Activated naive CD8-positive, alpha-beta T cell treated with anti-CD3 and anti-CD28 coated beads, Interleukin-2, amount 50 U/mL, for 24 hours (primary cell): ENCODE data around the gene PRRG2.
"Not testable (repeated sequence)": the region's sequence is repeated elsewhere in the genome, so short reads cannot be mapped to it uniquely, and the experiment has no call there.

ENCODE experiments used
- ATAC-seq: fragments of 150-1000 bp; cut with Tn5 transposase; one replicate; pipeline ENCODE4 v1.10.0; 2021
- DNase-seq: peaks from one replicate; pipeline ENCODE4 v3.0.0; 2021
- H3K27ac Mint-ChIP-seq: one replicate; pipeline ENCODE4 v1.8.0; 2021; ENCODE audit warnings: mild to moderate bottlenecking, mixed read lengths
- H3K27me3 Mint-ChIP-seq: one replicate; pipeline ENCODE4 v1.8.0; 2021; ENCODE audit warnings: mixed read lengths
- H3K36me3 Mint-ChIP-seq: one replicate; pipeline ENCODE4 v1.8.0; 2021; ENCODE audit warnings: low read depth, mixed read lengths
- H3K4me1 Mint-ChIP-seq: one replicate; pipeline ENCODE4 v1.8.0; 2021; ENCODE audit warnings: mixed read lengths
- H3K4me3 Mint-ChIP-seq: one replicate; pipeline ENCODE4 v1.8.0; 2021; ENCODE audit warnings: mild to moderate bottlenecking, moderate library complexity, mixed read lengths
- H3K9me3 Mint-ChIP-seq: one replicate; pipeline ENCODE4 v1.8.0; 2021; ENCODE audit warnings: mixed read lengths

PRRG2 gene

GRCh38 chr19:49599378-49600295 lies 18.5 kb downstream of the PRRG2 start:
- Mint-ChIP-seq H3K4me1 (peaks cover 4% of the 10 kb centered on the region), H3K36me3 (peaks cover 12% of the 10 kb centered on the region), H3K9me3 (no peaks in the 10 kb centered on the region), H3K4me3 (no peak overlapping the region), H3K27ac (peak overlapping the region; percentile 17), H3K27me3 (no peaks in the 10 kb centered on the region)
- no peak for DNase-seq
- ATAC-seq = no peak

DNA sequence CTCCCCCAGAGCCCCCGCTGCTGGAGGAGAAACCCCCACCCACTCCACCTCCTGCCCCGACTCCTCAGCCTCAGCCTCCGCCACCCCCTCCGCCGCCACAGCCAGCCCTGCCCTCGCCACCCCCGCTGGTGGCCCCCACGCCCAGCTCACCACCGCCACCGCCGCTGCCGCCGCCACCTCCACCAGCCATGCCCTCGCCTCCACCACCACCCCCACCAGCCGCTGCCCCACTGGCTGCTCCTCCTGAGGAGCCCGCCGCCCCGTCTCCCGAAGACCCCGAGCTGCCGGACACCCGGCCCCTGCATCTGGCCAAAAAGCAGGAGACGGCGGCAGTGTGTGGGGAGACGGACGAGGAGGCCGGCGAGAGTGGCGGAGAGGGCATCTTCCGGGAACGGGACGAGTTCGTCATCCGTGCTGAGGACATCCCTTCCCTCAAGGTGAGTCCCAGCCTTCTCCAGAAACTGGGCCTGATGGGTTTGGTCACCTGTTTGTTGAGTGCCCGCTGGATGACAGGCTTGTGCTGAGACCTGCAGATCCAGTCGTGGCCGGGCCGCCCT lies 20.4 kb downstream of the PRRG2 start:
- no peaks in the 10 kb centered on the region for H3K27me3 Mint-ChIP-seq
- ATAC-seq (no peak), DNase-seq (no peak)
- no peak overlapping the region for H3K27ac Mint-ChIP-seq
- H3K36me3 Mint-ChIP-seq = peaks cover 12% of the 10 kb centered on the region
- H3K9me3 Mint-ChIP-seq = no peaks in the 10 kb centered on the region
- no peak overlapping the region for H3K4me3 Mint-ChIP-seq
- peaks cover 4% of the 10 kb centered on the region for H3K4me1 Mint-ChIP-seq

- DNase-seq (no peak), ATAC-seq (no peak)
- peaks cover 4% of the 10 kb centered on the region for H3K4me1 Mint-ChIP-seq
- no peak overlapping the region for H3K27ac Mint-ChIP-seq
- no peak overlapping the region for H3K4me3 Mint-ChIP-seq
- no peaks in the 10 kb centered on the region for H3K9me3 Mint-ChIP-seq
- H3K36me3 Mint-ChIP-seq = peaks cover 14% of the 10 kb centered on the region
- H3K27me3 Mint-ChIP-seq = no peaks in the 10 kb centered on the region
These were observed 21.7 kb downstream of the PRRG2 start for GRCh38 chr19:49602806-49603205.

GRCh38 chr19:49605605-49606004 lies 24.5 kb downstream of the PRRG2 start:
- H3K36me3 Mint-ChIP-seq = peaks cover 11% of the 10 kb centered on the region
- no peaks in the 10 kb centered on the region for H3K9me3 Mint-ChIP-seq
- H3K27me3 Mint-ChIP-seq = no peaks in the 10 kb centered on the region
- no peak overlapping the region for H3K4me3 Mint-ChIP-seq
- H3K4me1 Mint-ChIP-seq = no peaks in the 10 kb centered on the region
- DNase-seq = no peak
- ATAC-seq = no peak
- no peak overlapping the region for H3K27ac Mint-ChIP-seq

GRCh38 chr19:49609499-49610092 lies 28.5 kb downstream of the PRRG2 start:
- no peak for DNase-seq
- H3K4me3 Mint-ChIP-seq = no peak overlapping the region
- ATAC-seq = no peak
- no peaks in the 10 kb centered on the region for H3K27me3 Mint-ChIP-seq
- no peak overlapping the region for H3K27ac Mint-ChIP-seq
- H3K9me3 Mint-ChIP-seq = no peaks in the 10 kb centered on the region
- H3K36me3 Mint-ChIP-seq = peaks cover 7% of the 10 kb centered on the region
- H3K4me1 Mint-ChIP-seq = peaks cover 18% of the 10 kb centered on the region

DNA sequence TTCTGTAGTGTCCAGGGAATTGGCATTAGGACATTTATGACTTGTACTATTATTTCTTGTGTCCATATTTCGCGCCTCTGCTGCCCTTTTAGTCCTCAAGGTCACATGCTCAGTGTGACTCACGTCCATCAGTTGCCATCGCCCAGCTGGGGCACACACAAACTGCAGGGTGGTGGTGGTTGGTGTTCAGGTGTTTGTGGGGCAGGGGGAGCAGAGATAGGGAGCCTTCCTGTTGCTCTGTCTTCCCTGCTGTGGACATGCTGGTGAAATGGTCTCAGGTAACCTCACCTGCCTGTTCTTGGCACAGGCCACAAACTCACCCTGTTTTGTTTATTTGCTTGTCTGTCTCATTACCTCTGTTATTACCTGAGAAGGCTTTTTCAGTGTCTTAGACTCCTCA lies 32.3 kb downstream of the PRRG2 start:
- H3K27me3 Mint-ChIP-seq = no peaks in the 10 kb centered on the region
- H3K9me3 Mint-ChIP-seq = no peaks in the 10 kb centered on the region
- no peak for ATAC-seq
- H3K36me3 Mint-ChIP-seq = peaks cover 23% of the 10 kb centered on the region
- H3K4me3 Mint-ChIP-seq = no peak overlapping the region
- H3K4me1 Mint-ChIP-seq = peaks cover 21% of the 10 kb centered on the region
- DNase-seq = no peak
- H3K27ac Mint-ChIP-seq = no peak overlapping the region

GRCh38 chr19:49614096-49614833 lies 33.1 kb downstream of the PRRG2 start:
- peak overlapping the region; percentile 9 for H3K4me3 Mint-ChIP-seq
- no peaks in the 10 kb centered on the region for H3K9me3 Mint-ChIP-seq
- H3K27ac Mint-ChIP-seq = peak overlapping the region; percentile 83
- DNase-seq (peak; percentile 56), ATAC-seq (peak; percentile 87)
- H3K4me1 Mint-ChIP-seq = peaks cover 21% of the 10 kb centered on the region
- H3K27me3 Mint-ChIP-seq = no peaks in the 10 kb centered on the region
- H3K36me3 Mint-ChIP-seq = peaks cover 23% of the 10 kb centered on the region

- Mint-ChIP-seq H3K9me3 (no peaks in the 10 kb centered on the region), H3K36me3 (peaks cover 23% of the 10 kb centered on the region), H3K27ac (no peak overlapping the region), H3K27me3 (no peaks in the 10 kb centered on the region), H3K4me3 (no peak overlapping the region), H3K4me1 (peaks cover 21% of the 10 kb centered on the region)
- ATAC-seq (no peak), DNase-seq (no peak)
These were observed 34.7 kb downstream of the PRRG2 start for GRCh38 chr19:49615861-49616260.

DNA sequence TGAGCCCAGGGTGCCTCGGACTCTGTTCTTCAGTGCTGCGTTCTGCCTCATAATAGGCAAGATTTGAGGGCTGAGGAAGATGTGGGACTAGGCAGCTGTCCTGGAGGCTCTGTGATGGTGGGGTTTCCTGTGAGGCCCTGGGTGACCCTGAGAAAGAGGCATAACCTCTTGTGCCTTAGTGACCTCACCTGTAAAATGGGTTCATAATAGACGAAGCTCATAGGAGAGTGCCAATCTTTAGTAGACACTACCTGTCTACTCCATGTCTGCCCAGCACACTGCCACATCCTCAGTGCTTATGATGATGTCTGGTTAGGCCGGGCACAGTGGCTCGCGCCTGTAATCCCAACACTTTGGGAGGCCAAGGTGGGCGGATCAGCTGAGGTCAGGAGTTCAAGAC lies 35.4 kb downstream of the PRRG2 start:
- ATAC-seq (no peak), DNase-seq (no peak)
- Mint-ChIP-seq H3K4me1 (peaks cover 21% of the 10 kb centered on the region), H3K27me3 (no peaks in the 10 kb centered on the region), H3K9me3 (no peaks in the 10 kb centered on the region), H3K4me3 (no peak overlapping the region), H3K36me3 (peaks cover 23% of the 10 kb centered on the region), H3K27ac (no peak overlapping the region)

DNA sequence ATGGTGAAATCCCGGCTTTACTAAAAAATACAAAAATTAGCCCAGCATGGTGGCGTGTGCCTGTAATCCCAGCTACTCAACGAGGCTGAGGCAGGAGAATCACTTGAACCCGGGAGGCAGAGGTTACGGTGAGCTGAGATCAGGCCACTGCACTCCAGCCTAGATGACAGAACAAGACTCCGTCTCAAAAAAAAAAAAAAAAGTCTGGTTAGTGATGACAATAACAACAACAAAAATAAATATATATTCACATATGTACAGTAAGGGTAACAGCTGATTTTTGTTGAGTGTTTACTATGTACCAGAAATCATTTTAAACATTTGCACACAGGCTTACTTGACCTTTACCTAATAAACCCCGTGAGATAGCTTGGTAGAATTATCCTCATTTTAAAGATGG lies 35.8 kb downstream of the PRRG2 start:
- Mint-ChIP-seq H3K27ac (no peak overlapping the region), H3K9me3 (no peaks in the 10 kb centered on the region), H3K4me1 (peaks cover 21% of the 10 kb centered on the region), H3K4me3 (no peak overlapping the region), H3K36me3 (peaks cover 23% of the 10 kb centered on the region), H3K27me3 (no peaks in the 10 kb centered on the region)
- DNase-seq (no peak), ATAC-seq (no peak)

GRCh38 chr19:49617860-49618259 lies 36.7 kb downstream of the PRRG2 start:
- H3K9me3 Mint-ChIP-seq, H3K27ac Mint-ChIP-seq, DNase-seq, H3K27me3 Mint-ChIP-seq, H3K4me3 Mint-ChIP-seq, ATAC-seq: not testable (repeated sequence)
- H3K4me1 Mint-ChIP-seq = peaks cover 17% of the 10 kb centered on the region
- H3K36me3 Mint-ChIP-seq = peaks cover 24% of the 10 kb centered on the region

- Mint-ChIP-seq H3K4me3 (no peak overlapping the region), H3K36me3 (peaks cover 7% of the 10 kb centered on the region), H3K27me3 (no peaks in the 10 kb centered on the region), H3K9me3 (no peaks in the 10 kb centered on the region), H3K27ac (no peak overlapping the region), H3K4me1 (no peaks in the 10 kb centered on the region)
- ATAC-seq = no peak
- DNase-seq = no peak
These were observed 44.1 kb downstream of the PRRG2 start for GRCh38 chr19:49624967-49625910.

DNA sequence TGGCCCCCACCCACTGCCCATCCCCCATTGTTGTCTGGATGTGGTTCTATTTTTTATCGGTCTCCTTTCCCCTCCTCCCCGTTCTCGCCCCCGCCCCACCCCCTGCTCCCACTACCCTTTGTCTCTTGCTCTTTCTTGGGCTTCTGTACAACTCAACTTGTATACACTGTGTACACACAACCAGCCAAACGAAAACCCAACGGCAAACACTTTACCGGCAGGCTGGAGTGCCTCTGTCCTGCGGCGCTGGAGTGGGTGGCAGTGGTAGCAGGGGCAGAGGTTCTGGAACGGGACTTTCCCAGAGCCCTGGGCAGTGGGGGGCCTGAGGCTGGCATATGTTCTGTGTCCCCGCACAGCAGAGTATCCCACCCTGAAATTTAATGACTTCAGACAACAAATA lies 45.1 kb downstream of the PRRG2 start:
- Mint-ChIP-seq H3K27ac (no peak overlapping the region), H3K27me3 (no peaks in the 10 kb centered on the region), H3K4me3 (no peak overlapping the region), H3K9me3 (no peaks in the 10 kb centered on the region), H3K36me3 (peaks cover 7% of the 10 kb centered on the region), H3K4me1 (no peaks in the 10 kb centered on the region)
- ATAC-seq (no peak), DNase-seq (no peak)

DNA sequence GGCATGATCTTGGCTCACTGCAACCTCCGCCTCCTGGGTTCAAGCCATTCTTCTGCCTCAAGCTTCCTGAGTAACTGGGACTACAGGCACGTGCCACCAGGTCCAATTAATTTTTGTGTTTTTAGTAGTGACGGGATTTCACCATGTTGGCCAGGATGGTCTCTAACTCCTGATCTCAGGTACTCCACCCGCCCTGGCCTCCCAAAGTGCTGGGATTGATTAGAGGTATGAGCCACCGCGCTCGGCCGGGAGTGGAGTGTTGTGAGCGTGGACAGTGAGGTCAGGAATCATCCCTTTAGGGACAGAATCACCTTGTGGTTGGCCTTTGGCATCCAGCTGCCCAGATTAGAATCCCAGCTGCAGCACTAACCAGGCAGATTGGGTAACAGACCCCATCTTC lies 48.5 kb downstream of the PRRG2 start:
- no peaks in the 10 kb centered on the region for H3K4me1 Mint-ChIP-seq
- no peaks in the 10 kb centered on the region for H3K9me3 Mint-ChIP-seq
- peaks cover 5% of the 10 kb centered on the region for H3K36me3 Mint-ChIP-seq
- no peak overlapping the region for H3K27ac Mint-ChIP-seq
- H3K27me3 Mint-ChIP-seq = no peaks in the 10 kb centered on the region
- DNase-seq = no peak
- H3K4me3 Mint-ChIP-seq = no peak overlapping the region
- ATAC-seq = no peak
